ENCODE data around the gene CTBP2.

Gene CTBP2

GRCh38 chr10:125204400-125204799 lies 44.0 kb upstream of the CTBP2 start:
- Histone ChIP-seq H3K27me3 (no peaks in the 10 kb centered on the region), H3K36me3 (no peaks in the 10 kb centered on the region), H3K4me1 (no peaks in the 10 kb centered on the region), H3K4me3 (ENCODE audit: low read depth, low read length) (no peak overlapping the region), H3K9me3 (no peaks in the 10 kb centered on the region)
- TF ChIP-seq, protein P1, sequence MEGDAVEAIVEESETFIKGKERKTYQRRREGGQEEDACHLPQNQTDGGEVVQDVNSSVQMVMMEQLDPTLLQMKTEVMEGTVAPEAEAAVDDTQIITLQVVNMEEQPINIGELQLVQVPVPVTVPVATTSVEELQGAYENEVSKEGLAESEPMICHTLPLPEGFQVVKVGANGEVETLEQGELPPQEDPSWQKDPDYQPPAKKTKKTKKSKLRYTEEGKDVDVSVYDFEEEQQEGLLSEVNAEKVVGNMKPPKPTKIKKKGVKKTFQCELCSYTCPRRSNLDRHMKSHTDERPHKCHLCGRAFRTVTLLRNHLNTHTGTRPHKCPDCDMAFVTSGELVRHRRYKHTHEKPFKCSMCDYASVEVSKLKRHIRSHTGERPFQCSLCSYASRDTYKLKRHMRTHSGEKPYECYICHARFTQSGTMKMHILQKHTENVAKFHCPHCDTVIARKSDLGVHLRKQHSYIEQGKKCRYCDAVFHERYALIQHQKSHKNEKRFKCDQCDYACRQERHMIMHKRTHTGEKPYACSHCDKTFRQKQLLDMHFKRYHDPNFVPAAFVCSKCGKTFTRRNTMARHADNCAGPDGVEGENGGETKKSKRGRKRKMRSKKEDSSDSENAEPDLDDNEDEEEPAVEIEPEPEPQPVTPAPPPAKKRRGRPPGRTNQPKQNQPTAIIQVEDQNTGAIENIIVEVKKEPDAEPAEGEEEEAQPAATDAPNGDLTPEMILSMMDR (IDR thresholded peaks at IDR 0.05; ENCODE audit: low read depth, low read length), result no peak
- DNase-seq, result no peak

- DNase-seq, result no peak
- H3K36me3 ChIP-seq, result no peaks in the 10 kb centered on the region
- H3K9me3 ChIP-seq, result no peaks in the 10 kb centered on the region
- H3K4me1 ChIP-seq, result no peaks in the 10 kb centered on the region
- H3K4me3 ChIP-seq (ENCODE audit: low read depth, low read length), result no peak overlapping the region
- TF ChIP-seq, protein P1 (IDR thresholded peaks at IDR 0.05; ENCODE audit: low read depth, low read length), result no peak
- H3K27me3 ChIP-seq, result no peaks in the 10 kb centered on the region
These were observed 42.9 kb upstream of the CTBP2 start for GRCh38 chr10:125203186-125203800.

GRCh38 chr10:125201791-125202622 lies 41.6 kb upstream of the CTBP2 start:
- H3K4me3 ChIP-seq (ENCODE audit: low read depth, low read length), result no peak overlapping the region
- H3K27me3 ChIP-seq, result no peaks in the 10 kb centered on the region
- no peak for DNase-seq
- TF ChIP-seq, protein P1 (IDR thresholded peaks at IDR 0.05; ENCODE audit: low read depth, low read length), result no peak
- H3K4me1 ChIP-seq, result no peaks in the 10 kb centered on the region
- no peaks in the 10 kb centered on the region for H3K9me3 ChIP-seq
- no peaks in the 10 kb centered on the region for H3K36me3 ChIP-seq

DNA sequence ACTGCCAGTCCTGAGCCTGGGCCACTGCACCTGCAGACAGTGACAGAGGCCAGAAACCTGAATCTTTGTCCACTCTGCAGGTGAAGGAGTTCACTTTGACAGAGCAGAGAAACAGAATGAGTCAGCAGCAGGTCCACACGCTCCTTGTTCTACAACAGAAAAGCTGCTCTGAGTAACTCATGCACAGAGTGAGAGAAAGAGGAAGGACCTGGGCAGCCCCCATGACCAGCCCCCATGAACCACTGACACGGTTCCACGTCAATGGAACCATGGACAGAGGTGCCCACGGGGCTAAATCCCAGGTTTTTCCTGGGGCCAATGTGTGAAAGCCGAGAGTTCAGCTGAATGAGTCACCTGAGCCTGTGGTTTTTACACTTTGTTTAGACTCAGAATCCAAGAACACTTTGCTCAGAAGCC lies 40.8 kb upstream of the CTBP2 start:
- Histone ChIP-seq H3K4me3 (ENCODE audit: low read depth, low read length) (no peak overlapping the region), H3K4me1 (no peaks in the 10 kb centered on the region), H3K9me3 (no peaks in the 10 kb centered on the region), H3K36me3 (no peaks in the 10 kb centered on the region), H3K27me3 (no peaks in the 10 kb centered on the region)
- no peak for DNase-seq
- TF ChIP-seq, protein P1 (IDR thresholded peaks at IDR 0.05; ENCODE audit: low read depth, low read length), result no peak

- Histone ChIP-seq H3K36me3 (no peaks in the 10 kb centered on the region), H3K27me3 (no peaks in the 10 kb centered on the region), H3K4me1 (no peaks in the 10 kb centered on the region), H3K4me3 (ENCODE audit: low read depth, low read length) (no peak overlapping the region), H3K9me3 (no peaks in the 10 kb centered on the region)
- TF ChIP-seq, protein P1 (IDR thresholded peaks at IDR 0.05; ENCODE audit: low read depth, low read length), result no peak
- DNase-seq, result no peak
These were observed 40.0 kb upstream of the CTBP2 start for GRCh38 chr10:125200396-125200795.

- DNase-seq, result no peak
- no peaks in the 10 kb centered on the region for H3K4me1 ChIP-seq
- H3K36me3 ChIP-seq, result no peaks in the 10 kb centered on the region
- no peaks in the 10 kb centered on the region for H3K27me3 ChIP-seq
- H3K4me3 ChIP-seq (ENCODE audit: low read depth, low read length), result no peak overlapping the region
- no peaks in the 10 kb centered on the region for H3K9me3 ChIP-seq
- TF ChIP-seq, protein P1 (IDR thresholded peaks at IDR 0.05; ENCODE audit: low read depth, low read length), result no peak
These were observed 38.9 kb upstream of the CTBP2 start for GRCh38 chr10:125199270-125199669.
